Mesenchymal stem cell (in vitro differentiated cells and primary cell): Measurements from ENCODE around the gene PTX3.
A peak's percentile ranks its signal among the peaks of the same experiment; 100 is the strongest.

Experiments
- DNase-seq: peaks from one replicate; pipeline ENCODE4 v3.0.0-alpha.2; 2013
- H2AFZ ChIP-seq: one replicate; pipeline ENCODE4 v1.6.1; 2013; ENCODE audit warnings: low read depth, mild to moderate bottlenecking, control low read depth, inconsistent platforms, low read length, moderate library complexity
- H2AK5ac ChIP-seq: 2 replicates; pipeline ENCODE4 v1.6.1; 2013; ENCODE audit warnings: low read length, moderate library complexity, mild to moderate bottlenecking, inconsistent platforms; ENCODE audit not compliant: severe bottlenecking
- H2BK120ac ChIP-seq: one replicate; pipeline ENCODE4 v1.6.1; 2013; ENCODE audit warnings: low read depth, mild to moderate bottlenecking, inconsistent platforms, low read length, moderate library complexity
- H2BK12ac ChIP-seq, 2 experiments: one replicate each; pipeline ENCODE4 v1.6.1; 2013; ENCODE audit warnings: inconsistent platforms in 2 of 2, low read length in 2 of 2, mild to moderate bottlenecking in 2 of 2, moderate library complexity in 2 of 2, control low read depth in 1 of 2
- H2BK15ac ChIP-seq: one replicate; pipeline ENCODE4 v1.6.1; 2013; ENCODE audit warnings: mild to moderate bottlenecking, low read depth, inconsistent platforms; ENCODE audit not compliant: poor library complexity, severe bottlenecking
- H2BK5ac ChIP-seq: 2 replicates; pipeline ENCODE4 v1.6.1; 2013; ENCODE audit warnings: low read depth, mild to moderate bottlenecking, low read length, control low read depth, inconsistent platforms; ENCODE audit not compliant: poor library complexity, severe bottlenecking
- H3K14ac ChIP-seq, 2 experiments: one replicate each; pipeline ENCODE4 v1.6.1; 2013; ENCODE audit warnings: inconsistent platforms in 2 of 2, low read length in 2 of 2, control low read depth in 1 of 2, mild to moderate bottlenecking in 1 of 2, moderate library complexity in 1 of 2
- H3K18ac ChIP-seq, 2 experiments: one replicate each; pipeline ENCODE4 v1.6.1; 2013; ENCODE audit warnings: inconsistent platforms in 2 of 2, low read length in 2 of 2, control low read depth in 1 of 2, low read depth in 1 of 2, mild to moderate bottlenecking in 1 of 2
- H3K23ac ChIP-seq, 2 experiments: one replicate each; pipeline ENCODE4 v1.6.1; 2013; ENCODE audit warnings: inconsistent platforms in 2 of 2, low read length in 2 of 2, mild to moderate bottlenecking in 2 of 2, moderate library complexity in 2 of 2, control low read depth in 1 of 2
- H3K27ac ChIP-seq: 2 replicates; pipeline ENCODE4 v1.5.1; 2013; ENCODE audit warnings: mild to moderate bottlenecking, moderate library complexity, low read length, control low read depth, inconsistent platforms; ENCODE audit not compliant: poor library complexity, severe bottlenecking
- H3K27me3 ChIP-seq, 2 experiments: 2 replicates each; pipeline versions ENCODE4 v1.6.1 to v1.7.0; 2013; ENCODE audit warnings: low read length in 2 of 2, mild to moderate bottlenecking in 2 of 2, moderate library complexity in 2 of 2, control low read depth in 1 of 2, inconsistent platforms in 1 of 2; ENCODE audit not compliant: control insufficient read depth in 1 of 2, insufficient read depth in 1 of 2
- H3K36me3 ChIP-seq, 2 experiments: 2 replicates each; pipeline versions ENCODE4 v1.6.1 to v1.7.0; 2013; ENCODE audit warnings: low read length in 2 of 2, control low read depth in 1 of 2, inconsistent platforms in 1 of 2, low read depth in 1 of 2, mild to moderate bottlenecking in 1 of 2; ENCODE audit not compliant: insufficient read depth in 2 of 2, control insufficient read depth in 1 of 2
- H3K4ac ChIP-seq, 2 experiments: one replicate each; pipeline ENCODE4 v1.6.1; 2013; ENCODE audit warnings: inconsistent platforms in 2 of 2, low read length in 2 of 2, mild to moderate bottlenecking in 2 of 2, moderate library complexity in 2 of 2, control low read depth in 1 of 2, low read depth in 1 of 2
- H3K4me1 ChIP-seq: 2 replicates; pipeline ENCODE4 v1.6.1; 2013; ENCODE audit warnings: low read depth, low read length, control low read depth; ENCODE audit not compliant: control insufficient read depth, insufficient read depth
- H3K4me2 ChIP-seq: 2 replicates; pipeline ENCODE4 v1.6.1; 2013; ENCODE audit warnings: low read length, mild to moderate bottlenecking, inconsistent platforms; ENCODE audit not compliant: poor library complexity, severe bottlenecking
- H3K4me3 ChIP-seq, 2 experiments: 2 replicates each; pipeline versions ENCODE4 v1.5.1 to v1.7.0; 2013; ENCODE audit warnings: low read length in 2 of 2, mild to moderate bottlenecking in 2 of 2, control low read depth in 1 of 2, low read depth in 1 of 2; ENCODE audit not compliant: insufficient read depth in 1 of 2
- H3K79me1 ChIP-seq: replicated peaks from 2 replicates; pipeline ENCODE4 v1.6.1; 2013; ENCODE audit warnings: mild to moderate bottlenecking, control low read depth, low read length, inconsistent platforms; ENCODE audit not compliant: poor library complexity, severe bottlenecking
- H3K9ac ChIP-seq: 2 replicates; pipeline ENCODE4 v1.7.0; 2013; ENCODE audit warnings: mild to moderate bottlenecking, low read length, moderate library complexity
- H3K9me3 ChIP-seq: 2 replicates; pipeline ENCODE4 v1.7.0; 2013; ENCODE audit warnings: mild to moderate bottlenecking, low read length; ENCODE audit not compliant: control insufficient read depth
- H4K8ac ChIP-seq: one replicate; pipeline ENCODE4 v1.6.1; 2013; ENCODE audit warnings: inconsistent platforms, mild to moderate bottlenecking, low read length, moderate library complexity
- H4K91ac ChIP-seq: one replicate; pipeline ENCODE4 v1.6.1; 2013; ENCODE audit warnings: mild to moderate bottlenecking, low read length, inconsistent platforms
- WGBS: methylation state at CpG from one replicate; pipeline ENCODE4 v1.1.7; 2013; ENCODE audit warnings: mixed read lengths; 5-methylcytosine and 5-hydroxymethylcytosine counted together

PTX3 gene

DNA sequence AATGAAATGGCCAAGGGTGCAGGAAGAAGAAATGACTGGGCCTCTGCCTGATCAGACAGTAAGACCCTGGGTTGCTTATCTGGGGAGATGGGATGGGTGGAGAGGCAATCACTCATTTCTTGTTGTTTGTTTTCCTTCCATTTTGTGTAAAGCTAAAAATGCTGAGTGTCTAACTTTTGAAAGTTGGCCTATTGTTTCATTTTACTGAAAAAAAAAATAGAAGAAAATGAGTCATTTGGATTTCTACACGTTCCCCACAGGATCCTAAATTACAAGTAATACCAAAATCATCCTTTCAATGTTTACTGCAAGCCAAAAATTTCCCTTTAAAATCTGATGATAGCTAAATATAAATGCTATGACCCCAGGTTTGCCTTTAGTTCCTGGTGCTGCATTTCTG lies 30.6 kb downstream of the PTX3 start:
- H3K27ac ChIP-seq, result no peak overlapping the region
- peaks cover 7% of the 10 kb centered on the region for H3K4me1 ChIP-seq
- H3K27me3 ChIP-seq, result no peaks in the 10 kb centered on the region
- H2BK12ac ChIP-seq, result no peak overlapping the region
- no peak overlapping the region for H3K4ac ChIP-seq
- no peak for DNase-seq
- no peak overlapping the region for H3K4me3 ChIP-seq
- no peak overlapping the region for H2AFZ ChIP-seq
- 50% methylated on average over 1 of the region's 1 CpG for WGBS
- no peak overlapping the region for H3K18ac ChIP-seq
- H3K23ac ChIP-seq, result no peak overlapping the region
- H3K79me1 ChIP-seq, result peaks cover 5% of the 10 kb centered on the region
- no peak overlapping the region for H2BK15ac ChIP-seq
- H3K36me3 ChIP-seq, result no peaks in the 10 kb centered on the region
- H3K9me3 ChIP-seq, result no peaks in the 10 kb centered on the region
- no peak overlapping the region for H4K8ac ChIP-seq
- H2BK120ac ChIP-seq, result no peak overlapping the region
- peak overlapping the region; percentile 43 for H3K9ac ChIP-seq
- H3K4me2 ChIP-seq, result no peak overlapping the region
- H3K14ac ChIP-seq, result no peak overlapping the region
- H2AK5ac ChIP-seq, result peak overlapping the region; percentile 42
- H4K91ac ChIP-seq, result no peak overlapping the region
- no peak overlapping the region for H2BK5ac ChIP-seq

DNA sequence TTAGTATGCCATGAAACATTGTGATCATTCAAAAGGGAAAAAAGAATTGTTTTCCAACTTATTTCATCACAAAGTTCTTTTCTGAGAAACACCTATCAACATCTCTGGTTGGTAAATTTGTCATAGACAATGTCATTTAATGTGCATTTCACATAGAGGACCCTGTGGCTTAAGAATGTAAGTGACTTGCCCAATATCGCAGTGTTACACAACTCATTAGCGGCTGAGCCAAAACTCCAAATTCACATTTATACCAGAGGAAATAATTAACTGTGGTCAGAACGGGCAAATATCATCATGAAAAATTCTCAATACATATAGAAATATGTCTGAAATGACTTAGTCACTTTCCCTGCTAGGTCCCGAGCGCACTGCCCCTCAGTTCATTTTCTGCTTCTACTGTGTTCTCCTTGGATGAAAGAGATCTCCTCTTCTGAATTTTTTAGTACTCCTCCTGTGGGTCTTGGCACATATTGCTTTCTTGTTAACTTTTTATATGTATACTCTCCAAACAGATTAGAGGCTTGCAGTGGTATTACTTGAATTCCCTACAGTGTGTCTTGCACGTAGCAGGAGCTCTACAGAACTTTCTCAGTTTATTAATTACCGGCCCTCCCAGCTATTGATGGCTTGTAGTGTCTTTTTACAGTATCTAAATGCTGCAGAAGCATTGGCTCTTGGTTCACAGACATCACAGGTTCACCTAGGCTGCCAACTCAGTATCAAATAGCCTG lies 33.1 kb downstream of the PTX3 start:
- Histone ChIP-seq H3K27ac (no peak overlapping the region), H3K18ac (no peak overlapping the region), H3K79me1 (peaks cover 2% of the 10 kb centered on the region), H2AFZ (no peak overlapping the region), H3K36me3 (no peaks in the 10 kb centered on the region), H3K9me3 (no peaks in the 10 kb centered on the region), H4K8ac (no peak overlapping the region), H3K9ac (no peak overlapping the region), H2BK120ac (no peak overlapping the region), H3K4me1 (peaks cover 4% of the 10 kb centered on the region), H4K91ac (no peak overlapping the region), H3K4me2 (no peak overlapping the region), H2AK5ac (no peak overlapping the region), H2BK12ac (no peak overlapping the region), H2BK15ac (no peak overlapping the region), H3K23ac (no peak overlapping the region), H3K4me3 (no peak overlapping the region), H3K27me3 (no peaks in the 10 kb centered on the region), H2BK5ac (no peak overlapping the region), H3K14ac (no peak overlapping the region), H3K4ac (no peak overlapping the region)
- DNase-seq, result no peak
- over 99% methylated on average over 6 of the region's 7 CpGs for WGBS

DNA sequence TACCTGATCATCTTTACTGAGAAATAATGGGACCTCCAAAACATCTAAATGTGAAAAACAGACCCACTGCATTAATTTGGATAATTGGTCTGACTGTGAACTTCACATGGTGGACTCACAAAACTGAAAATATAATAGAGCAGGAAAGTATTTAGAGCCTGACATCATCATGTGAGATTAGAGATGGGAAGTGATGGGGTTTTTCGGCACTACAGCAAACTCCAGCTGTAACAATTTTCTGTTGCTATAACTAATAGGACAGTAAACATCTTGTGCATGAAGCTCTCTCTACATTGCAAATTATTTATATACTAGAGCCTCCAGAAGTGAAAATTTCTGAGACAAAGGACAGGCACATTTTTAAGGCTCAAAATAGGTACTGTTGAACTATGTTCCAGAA lies 34.4 kb downstream of the PTX3 start:
- Histone ChIP-seq H3K79me1 (peaks cover 7% of the 10 kb centered on the region), H2BK120ac (no peak overlapping the region), H3K4me2 (no peak overlapping the region), H2BK12ac (no peak overlapping the region), H3K27ac (no peak overlapping the region), H3K23ac (no peak overlapping the region), H3K4ac (no peak overlapping the region), H4K8ac (no peak overlapping the region), H3K9ac (no peak overlapping the region), H3K36me3 (no peaks in the 10 kb centered on the region), H3K4me1 (peaks cover 4% of the 10 kb centered on the region), H2BK5ac (no peak overlapping the region), H3K18ac (no peak overlapping the region), H3K14ac (no peak overlapping the region), H4K91ac (no peak overlapping the region), H3K9me3 (no peaks in the 10 kb centered on the region), H2AK5ac (no peak overlapping the region), H3K4me3 (no peak overlapping the region), H2BK15ac (no peak overlapping the region), H2AFZ (no peak overlapping the region), H3K27me3 (no peaks in the 10 kb centered on the region)
- no CpG with 5 or more reads among the region's 1 CpG for WGBS
- DNase-seq, result no peak

DNA sequence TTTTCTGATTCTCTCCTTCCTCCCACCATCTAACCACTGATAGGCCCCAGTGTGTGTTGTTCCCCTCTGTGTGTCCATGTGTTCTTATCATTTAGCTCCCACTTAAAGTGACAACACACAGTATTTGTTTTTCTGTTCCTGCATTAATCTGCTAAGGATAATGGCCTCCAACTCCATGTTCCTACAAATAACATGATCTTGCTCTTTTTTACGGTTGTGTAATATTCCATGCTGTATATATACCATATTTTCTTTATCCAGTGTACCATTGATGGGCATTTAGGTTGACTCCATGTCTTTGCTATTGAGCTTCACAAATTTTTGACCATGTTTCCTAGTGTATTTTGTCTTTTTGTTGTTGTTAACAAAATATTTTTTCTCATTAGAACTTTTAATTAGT lies 36.0 kb downstream of the PTX3 start:
- Histone ChIP-seq H3K4me3 (no peak overlapping the region), H2AK5ac (no peak overlapping the region), H4K8ac (no peak overlapping the region), H3K9ac (no peak overlapping the region), H2BK5ac (no peak overlapping the region), H3K27ac (no peak overlapping the region), H2BK120ac (no peak overlapping the region), H3K4me1 (peaks cover 1% of the 10 kb centered on the region), H3K4ac (no peak overlapping the region), H3K79me1 (peaks cover 11% of the 10 kb centered on the region), H3K18ac (no peak overlapping the region), H3K4me2 (no peak overlapping the region), H3K14ac (no peak overlapping the region), H2BK12ac (no peak overlapping the region), H3K36me3 (no peaks in the 10 kb centered on the region), H2BK15ac (no peak overlapping the region), H3K23ac (no peak overlapping the region), H2AFZ (no peak overlapping the region), H4K91ac (no peak overlapping the region), H3K27me3 (no peaks in the 10 kb centered on the region), H3K9me3 (no peaks in the 10 kb centered on the region)
- WGBS, result no CpG with 5 or more reads among the region's 1 CpG
- DNase-seq, result no peak
